ENCODE data around the gene LRMDA.

Gene LRMDA

GRCh38 chr10:76198287-76199035, 767.0 kb downstream of the LRMDA start:
- no peak for DNase-seq

GRCh38 chr10:76201962-76202361, 770.5 kb downstream of the LRMDA start:
- no peak for DNase-seq

GRCh38 chr10:76202777-76203176, 771.4 kb downstream of the LRMDA start:
- DNase-seq = no peak

GRCh38 chr10:76205361-76205760, 773.9 kb downstream of the LRMDA start:
- no peak for DNase-seq

- DNase-seq = no peak
These were observed 775.5 kb downstream of the LRMDA start for GRCh38 chr10:76206797-76207352.

- no peak for DNase-seq
These were observed 777.7 kb downstream of the LRMDA start for GRCh38 chr10:76209135-76209534.

- DNase-seq = no peak
These were observed 778.8 kb downstream of the LRMDA start for GRCh38 chr10:76210211-76210610.

- DNase-seq = no peak
These were observed 780.3 kb downstream of the LRMDA start for GRCh38 chr10:76211691-76212090.

- no peak for DNase-seq
These were observed 782.5 kb downstream of the LRMDA start for GRCh38 chr10:76213876-76214275.

- no peak for DNase-seq
These were observed 786.6 kb downstream of the LRMDA start for GRCh38 chr10:76218035-76218434.

GRCh38 chr10:76229341-76229740, 797.9 kb downstream of the LRMDA start:
- no peak for DNase-seq

GRCh38 chr10:76230921-76231285, 799.5 kb downstream of the LRMDA start:
- DNase-seq = no peak

GRCh38 chr10:76231286-76231934, 800.0 kb downstream of the LRMDA start:
- no peak for DNase-seq

- no peak for DNase-seq
These were observed 803.2 kb downstream of the LRMDA start for GRCh38 chr10:76234499-76235226.

GRCh38 chr10:76236356-76236755, 804.9 kb downstream of the LRMDA start:
- no peak for DNase-seq

GRCh38 chr10:76242956-76243355, 811.5 kb downstream of the LRMDA start:
- DNase-seq = no peak

GRCh38 chr10:76244061-76244686, 812.8 kb downstream of the LRMDA start:
- no peak for DNase-seq

- no peak for DNase-seq
These were observed 814.6 kb downstream of the LRMDA start for GRCh38 chr10:76245951-76246495.

- no peak for DNase-seq
These were observed 817.3 kb downstream of the LRMDA start for GRCh38 chr10:76248649-76249200.

- no peak for DNase-seq
These were observed 820.6 kb downstream of the LRMDA start for GRCh38 chr10:76251841-76252671.

- no peak for DNase-seq
These were observed 821.3 kb downstream of the LRMDA start for GRCh38 chr10:76252733-76253132.

GRCh38 chr10:76255241-76255640, 823.8 kb downstream of the LRMDA start:
- no peak for DNase-seq
